Pancreas (tissue), 10 donors: ENCODE data around the gene ZNF691. TPM values are rescaled to one million over a fixed set of nuclear protein-coding genes. Genes with fewer than 3 reads are reported as not detected.

Experiments used
- ATAC-seq, 4 donors: fragments of 200-7000 bp; cut with Tn5 transposase; one replicate each; pipeline versions ENCODE4 v1.8.0 to v1.9.1; 2020; ENCODE audit warnings: mild to moderate bottlenecking in 4 of 4, moderate library complexity in 4 of 4
- DNase-seq, 6 donors: peaks; one replicate each; pipeline ENCODE4 v3.0.0-alpha.2; 2020
- FAIRE-seq: peaks from 2 replicates; lab custom pipeline; 2012; peaks lifted over from hg19 to GRCh38; lab: Jason Lieb, UNC
- H3K27ac ChIP-seq, 4 donors: fragments of 200-600 bp; sonication (generic); 1 replicate in 3 of 4; 2 replicates in 1 of 4; pipeline versions ENCODE4 v1.5.0 to v1.8.0; 2020
- H3K27me3 ChIP-seq, 4 donors: fragments of 200-600 bp; one replicate each; pipeline ENCODE4 v1.8.0; 2021
- H3K36me3 ChIP-seq, 3 donors: fragments of 200-600 bp; sonication (generic) in 1 of 3; one replicate each; pipeline versions ENCODE4 v1.5.0 to v1.8.0; 2020 to 2021
- H3K4me1 ChIP-seq, 3 donors: fragments of 200-600 bp; one replicate each; pipeline ENCODE4 v1.8.0; 2021
- H3K4me3 ChIP-seq, 4 donors: fragments of 200-600 bp; sonication (generic) in 2 of 4; one replicate each; pipeline versions ENCODE4 v1.5.0 to v1.8.0; 2020 to 2021
- H3K9me3 ChIP-seq, 4 donors: fragments of 200-600 bp; one replicate each; pipeline ENCODE4 v1.8.0; 2021
- CTCF ChIP-seq, 4 donors: fragments of 200-600 bp; sonication (generic) in 3 of 4; IDR thresholded peaks; one replicate each; pipeline versions ENCODE4 v1.5.0 to v1.8.0; 2021; ENCODE audit warnings: antibody characterized with exemption in 4 of 4
- WGBS, 2 donors: extraction: QIAGEN DNeasy Blood & Tissue Kit; methylation state at CpG; one replicate each; pipeline ENCODE4 v1.1.7; 2013; 5-methylcytosine and 5-hydroxymethylcytosine counted together
- intact Hi-C, 3 donors: fragments of 100-400 bp; cut with DNase I; formaldehyde crosslinking; loops; one replicate each; pipeline versions ENCODE4 v1.11.1 to v1.14.2; 2022
- polyA plus RNA-seq, 2 donors: library from polyadenylated mRNA; stranded (reverse); fragments of 200-250 nt; gene quantifications; one replicate each; pipeline ENCODE4 v1.2.3, GENCODE V29; 2013
- total RNA-seq, 6 donors: library from RNA; stranded (reverse); fragmentation: NEBNext Ultra II Directional in 4 of 6; extraction: Animal tissue kit (Norgen Biotek cat#: 25700) in 4 of 6; gene quantifications; one replicate each; pipeline versions ENCODE4 v1.2.1 to v1.2.4, GENCODE V29; 2021 to 2023
- donor health status: healthy with polysubstance abuse.
- donor health status: DM: no; HTN: no; CAD: no; lungs with moderate emphysema.
- donor health status: DM: no; HTN: no; CAD: no.
- donor health status: control.
- donor health status: control.
- donor health status: Bipolar disorder and iron deficiency.
- donor health status: DM: yes; HTN: yes; CAD: no.
- donor health status: DM: no; HTN: no; CAD: no.
- donor health status: DM: no; HTN: no; CAD: no.
- donor health status: DM: yes; HTN: yes; CAD: no.

The ZNF691 gene
- total and polyA plus RNA-seq, 8 donors: 2.9 to 11.0 (median 4.6) TPM

GRCh38 chr1:42821690-42822089 is 24.7 kb upstream of the ZNF691 start:
- intact Hi-C loops: no loop called here
- no peaks in the 10 kb centered on the region for H3K36me3 ChIP-seq
- FAIRE-seq: no peak
- no peak for DNase-seq
- H3K27ac ChIP-seq: no peak overlapping the region
- WGBS, 2 donors: 97 to 99% methylated on average over 2 of the region's 2 CpGs
- no peak for TF ChIP-seq CTCF (IDR thresholded peaks at IDR 0.05)
- no peak overlapping the region for H3K4me3 ChIP-seq
- no peaks in the 10 kb centered on the region for H3K27me3 ChIP-seq
- no peaks in the 10 kb centered on the region for H3K9me3 ChIP-seq
- peaks cover 0 to 16% (median 12%) of the 10 kb centered on the region in 3 donors for H3K4me1 ChIP-seq
- ATAC-seq: no peak

GRCh38 chr1:42822800-42823392 is 23.5 kb upstream of the ZNF691 start:
- FAIRE-seq (no peak), ATAC-seq (peak in 1 of 4 donors; percentile 29), DNase-seq (no peak)
- no peak for TF ChIP-seq CTCF (IDR thresholded peaks at IDR 0.05)
- Histone ChIP-seq H3K27ac (no peak overlapping the region), H3K4me3 (no peak overlapping the region), H3K36me3 (no peaks in the 10 kb centered on the region), H3K4me1 (peaks cover 0 to 11% (median 8%) of the 10 kb centered on the region in 3 donors), H3K9me3 (no peaks in the 10 kb centered on the region), H3K27me3 (no peaks in the 10 kb centered on the region)
- intact Hi-C loops: no loop called here
- WGBS, 2 donors: 53 to 55% methylated on average over 2 of the region's 2 CpGs

- intact Hi-C loops: no loop called here
- WGBS, 2 donors: 97% methylated on average over 4 of the region's 4 CpGs
- peaks cover 0 to 8% (median 0%) of the 10 kb centered on the region in 3 donors for H3K4me1 ChIP-seq
- DNase-seq (no peak), ATAC-seq (no peak), FAIRE-seq (no peak)
- TF ChIP-seq CTCF (IDR thresholded peaks at IDR 0.05): no peak
- H3K27ac ChIP-seq: no peak overlapping the region
- no peak overlapping the region for H3K4me3 ChIP-seq
- no peaks in the 10 kb centered on the region for H3K36me3 ChIP-seq
- H3K27me3 ChIP-seq: no peaks in the 10 kb centered on the region
- no peaks in the 10 kb centered on the region for H3K9me3 ChIP-seq
These were observed 21.9 kb upstream of the ZNF691 start for GRCh38 chr1:42824481-42825035.

DNA sequence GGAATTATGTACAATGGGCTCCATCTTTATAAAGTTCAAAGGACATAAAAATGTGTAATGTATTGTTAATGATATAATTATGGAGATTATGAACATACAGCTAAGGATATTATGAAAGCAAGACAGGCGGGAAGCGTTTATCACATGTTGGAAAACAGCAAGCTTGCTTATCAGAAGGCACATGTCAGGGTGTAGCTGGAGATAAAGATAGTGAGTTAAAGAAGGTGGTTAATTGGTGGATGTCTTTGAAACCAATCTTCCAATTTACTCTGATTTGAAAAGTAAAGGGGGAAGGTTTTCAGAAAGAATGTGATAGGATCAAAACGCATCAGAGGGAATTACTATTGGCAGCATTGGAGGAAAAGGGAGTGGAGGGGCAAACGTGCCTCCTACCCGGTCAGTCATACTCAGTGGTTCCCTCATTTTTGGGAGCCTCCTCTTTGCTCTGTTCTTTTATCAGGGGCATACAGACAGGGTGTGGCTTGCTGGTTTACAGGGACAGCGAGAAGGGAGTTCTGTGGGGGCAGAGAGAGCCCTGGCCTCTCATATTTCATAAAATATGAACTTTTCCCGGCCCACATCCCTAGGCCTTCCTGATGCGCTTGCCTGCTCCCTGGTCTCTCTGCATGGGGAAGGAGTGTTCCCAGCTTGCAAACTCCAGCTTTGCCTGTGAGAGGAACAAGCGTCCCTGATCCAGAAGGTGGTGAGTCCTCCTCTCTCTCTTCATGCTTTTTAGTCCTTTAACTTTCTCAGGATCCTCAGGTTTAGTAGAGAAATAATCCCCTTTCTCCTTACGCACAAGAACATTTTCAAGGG is 21.2 kb upstream of the ZNF691 start:
- ATAC-seq (no peak), DNase-seq (no peak), FAIRE-seq (no peak)
- H3K36me3 ChIP-seq: no peaks in the 10 kb centered on the region
- no peak for TF ChIP-seq CTCF (IDR thresholded peaks at IDR 0.05)
- H3K4me1 ChIP-seq: peaks cover 0 to 8% (median 0%) of the 10 kb centered on the region in 3 donors
- no peaks in the 10 kb centered on the region for H3K9me3 ChIP-seq
- 80 to 88% methylated on average over 10 of the region's 10 CpGs for WGBS, 2 donors
- no peaks in the 10 kb centered on the region for H3K27me3 ChIP-seq
- no peak overlapping the region for H3K27ac ChIP-seq
- intact Hi-C loops: no loop called here
- H3K4me3 ChIP-seq: no peak overlapping the region
